HCT116 (cell line): ENCODE measurements around the gene ITGA2B. TPM values are rescaled to one million over a fixed set of nuclear protein-coding genes. Genes with fewer than 3 reads are reported as not detected.

Experiments
- ATAC-seq: fragments of 200-7000 bp; cut with Tn5 transposase; 2 replicates; pipeline ENCODE4 v1.9.1; 2020; ENCODE audit warnings: mild to moderate bottlenecking, moderate library complexity
- BruUV-seq: library from RNA; stranded (reverse); fragments of 400-500 nt; replicated peaks from 2 replicates; lab custom pipeline; 2021; lab: Mats Ljungman, UMichigan
- CTCF ChIA-PET: fragments of 300-600 bp; sonication (Branson Sonifier 250); formaldehyde crosslinking; loops from one replicate; lab custom pipeline; 2021; ENCODE audit warnings: antibody characterized with exemption; lab: Charles Lee
- POLR2A ChIA-PET: fragments of 300-600, 350-600 bp; sonication (Branson Sonifier 250); formaldehyde crosslinking; loops from one replicate; lab custom pipeline; 2021; ENCODE audit warnings: antibody characterized with exemption; lab: Charles Lee
- RAD21 ChIA-PET, 2 experiments: fragments of 300-600 bp; sonication (Branson Sonifier 250); formaldehyde crosslinking; loops; one replicate each; lab custom pipeline; 2023; ENCODE audit warnings: low total read pairs in 2 of 2; ENCODE audit not compliant: uncharacterized antibody in 2 of 2, unreplicated experiment in 2 of 2, low non-redundant PET in 1 of 2; lab: Charles Lee
- DNase-seq: peaks from one replicate; pipeline ENCODE4 v3.0.0-alpha.2; 2010; ENCODE audit warnings: low read depth, low spot score
- H2AFZ ChIP-seq: fragments of 200-600 bp; shearing (Covaris generic), sonication (generic); 2 replicates; pipeline ENCODE4 v1.6.1; 2017; ENCODE audit warnings: low read depth, mixed run types, mixed read lengths, antibody characterized with exemption, low read length; ENCODE audit not compliant: poor library complexity, severe bottlenecking
- H3K27ac ChIP-seq: 2 replicates; pipeline ENCODE4 v1.5.1; 2012; ENCODE audit warnings: low read depth, low read length
- H3K27me3 ChIP-seq: fragments of 200-600 bp; sonication (generic); 2 replicates; pipeline ENCODE4 v1.6.1; 2016; ENCODE audit warnings: mixed run types, low read length, mixed read lengths; ENCODE audit not compliant: insufficient read depth
- H3K36me3 ChIP-seq, 2 experiments: fragments of 200-500 bp in 1 of 2; fragments of 200-600 bp in 1 of 2; sonication (Bioruptor generic) in 1 of 2; sonication (generic) in 1 of 2; 2 replicates each; pipeline versions ENCODE4 v1.5.1 to v1.6.1; 2014 to 2016; ENCODE audit warnings: low read length in 2 of 2, inconsistent platforms in 1 of 2, mixed read lengths in 1 of 2, mixed run types in 1 of 2; ENCODE audit not compliant: insufficient read depth in 2 of 2, control insufficient read depth in 1 of 2
- H3K4me1 ChIP-seq, 2 experiments: fragments of 200-600 bp in 1 of 2; sonication (generic) in 1 of 2; 2 replicates each; pipeline versions ENCODE4 v1.5.1 to v1.6.1; 2012 to 2017; ENCODE audit warnings: low read length in 2 of 2, inconsistent platforms in 1 of 2, mild to moderate bottlenecking in 1 of 2, mixed read lengths in 1 of 2, mixed run types in 1 of 2, moderate library complexity in 1 of 2; ENCODE audit not compliant: insufficient read depth in 2 of 2, control insufficient read depth in 1 of 2
- H3K4me2 ChIP-seq: fragments of 200-600 bp; sonication (generic); 2 replicates; pipeline ENCODE4 v1.6.1; 2017; ENCODE audit warnings: mixed run types, low read length, mixed read lengths
- H3K4me3 ChIP-seq, 2 experiments: fragments of 200-600 bp in 1 of 2; sonication (generic) in 1 of 2; replicated peaks in 1 of 2; 2 replicates each; pipeline ENCODE4 v1.5.1; 2011 to 2016; ENCODE audit warnings: low read length in 2 of 2, control low read depth in 1 of 2, low read depth in 1 of 2, mild to moderate bottlenecking in 1 of 2, mixed read lengths in 1 of 2, mixed run types in 1 of 2
- H3K79me2 ChIP-seq: fragments of 200-600 bp; sonication (generic); 2 replicates; pipeline ENCODE4 v1.6.1; 2017; ENCODE audit warnings: mild to moderate bottlenecking, mixed run types, low read length, moderate library complexity, mixed read lengths; ENCODE audit not compliant: insufficient read depth
- H3K9ac ChIP-seq: fragments of 200-600 bp; sonication (generic); 2 replicates; pipeline ENCODE4 v1.6.1; 2016; ENCODE audit warnings: low read length, mixed read lengths
- H3K9me2 ChIP-seq: fragments of 200-600 bp; sonication (generic), shearing (Covaris generic); 2 replicates; pipeline ENCODE4 v1.6.1; 2017; ENCODE audit warnings: mixed run types, mild to moderate bottlenecking, moderate library complexity; ENCODE audit not compliant: insufficient read depth
- H3K9me3 ChIP-seq, 2 experiments: fragments of 200-500 bp in 1 of 2; fragments of 200-600 bp in 1 of 2; sonication (Bioruptor generic) in 1 of 2; sonication (generic) in 1 of 2; 2 replicates each; pipeline ENCODE4 v1.6.1; 2014 to 2017; ENCODE audit warnings: low read length in 2 of 2, mixed read lengths in 2 of 2, inconsistent platforms in 1 of 2, low read depth in 1 of 2, mild to moderate bottlenecking in 1 of 2, mixed run types in 1 of 2, moderate library complexity in 1 of 2; ENCODE audit not compliant: control insufficient read depth in 1 of 2, insufficient read depth in 1 of 2
- H4K20me1 ChIP-seq: fragments of 200-600 bp; sonication (generic), shearing (Covaris generic); 2 replicates; pipeline ENCODE4 v1.6.1; 2017; ENCODE audit warnings: mixed run types, mild to moderate bottlenecking, moderate library complexity; ENCODE audit not compliant: insufficient read depth
- ATF3 ChIP-seq: IDR thresholded peaks from 2 replicates; pipeline ENCODE4 v1.6.1; 2012
- CBX3 ChIP-seq: IDR thresholded peaks from 2 replicates; pipeline ENCODE4 v1.6.1; 2012; ENCODE audit warnings: low read depth
- EGR1 ChIP-seq: IDR thresholded peaks from 2 replicates; pipeline ENCODE4 v1.6.1; 2012; ENCODE audit warnings: low read depth
- ELF1 ChIP-seq: IDR thresholded peaks from 2 replicates; pipeline ENCODE4 v1.6.1; 2012; ENCODE audit warnings: low read depth, borderline replicate concordance
- EZH2phosphoT487 ChIP-seq: fragments of 200-600 bp; IDR thresholded peaks from 2 replicates; pipeline ENCODE4 v1.6.1; 2018; ENCODE audit warnings: antibody characterized with exemption, borderline replicate concordance
- JUND ChIP-seq: IDR thresholded peaks from 2 replicates; pipeline ENCODE4 v1.6.1; 2012
- POLR2A ChIP-seq: IDR thresholded peaks from 2 replicates; pipeline ENCODE4 v1.7.0; 2011; ENCODE audit warnings: borderline replicate concordance; ENCODE audit not compliant: insufficient read depth, insufficient read length; ENCODE audit errors: extremely low read depth
- POLR2AphosphoS5 ChIP-seq: IDR thresholded peaks from 2 replicates; pipeline ENCODE4 v1.6.1; 2011; ENCODE audit warnings: mild to moderate bottlenecking, low read depth, low read length, moderate library complexity
- RAD21 ChIP-seq: IDR thresholded peaks from 2 replicates; pipeline ENCODE4 v1.6.1; 2012; ENCODE audit warnings: low read depth, mild to moderate bottlenecking
- REST ChIP-seq: IDR thresholded peaks from 2 replicates; pipeline ENCODE4 v1.6.1; 2012; ENCODE audit warnings: low read depth
- SIN3A ChIP-seq: IDR thresholded peaks from 2 replicates; pipeline ENCODE4 v1.6.1; 2012; ENCODE audit warnings: low read depth
- SP1 ChIP-seq: IDR thresholded peaks from 2 replicates; pipeline ENCODE4 v1.6.1; 2012; ENCODE audit warnings: low read depth
- SRF ChIP-seq: IDR thresholded peaks from 2 replicates; pipeline ENCODE4 v1.6.1; 2012; ENCODE audit warnings: low read depth
- TCF7L2 ChIP-seq: IDR thresholded peaks from 2 replicates; pipeline ENCODE4 v1.7.0; 2011; ENCODE audit warnings: borderline replicate concordance, inconsistent platforms; ENCODE audit not compliant: insufficient read depth, insufficient read length; ENCODE audit errors: extremely low read depth
- YY1 ChIP-seq: IDR thresholded peaks from 2 replicates; pipeline ENCODE4 v1.6.1; 2011; ENCODE audit warnings: low read length, low read depth, moderate library complexity, mild to moderate bottlenecking; ENCODE audit not compliant: insufficient replicate concordance; ENCODE audit errors: extremely low read depth
- ZFX ChIP-seq: fragments of 450-650 bp; IDR thresholded peaks from 2 replicates; pipeline ENCODE4 v1.6.1; 2017
- intact Hi-C: fragments of 100-400 bp; cut with micrococcal nuclease; formaldehyde crosslinking; loops from 2 replicates; pipeline ENCODE4 v1.10.0; 2022
- total RNA-seq: library from RNA; stranded (reverse); gene quantifications from one replicate; pipeline ENCODE4 v1.2.1, GENCODE V29; 2021; ENCODE audit not compliant: unreplicated experiment
- TF ChIP-seq, protein P1 (sequence below): IDR thresholded peaks from 2 replicates; pipeline ENCODE4 v1.6.1; 2012

ITGA2B gene
- total RNA-seq, 1 experiment from 2014 or later: 7.6 TPM

- Histone ChIP-seq H3K79me2 (no peaks in the 10 kb centered on the region), H3K4me3 (no peak overlapping the region), H3K27me3 (no peaks in the 10 kb centered on the region), H3K9me2 (no peaks in the 10 kb centered on the region), H3K4me1 (peaks cover 3 to 17% of the 10 kb centered on the region in 2 experiments; a peak in 3 of 4 replicates), H3K4me2 (no peak overlapping the region), H4K20me1 (no peaks in the 10 kb centered on the region), H3K9ac (no peak overlapping the region), H3K9me3 (no peaks in the 10 kb centered on the region), H3K36me3 (no peaks in the 10 kb centered on the region), H2AFZ (no peak overlapping the region), H3K27ac (no peak overlapping the region)
- no peak for ATAC-seq
- no peak for DNase-seq
- RAD21 ChIA-PET: no interaction called here
- intact Hi-C loops: no loop called here
- CTCF ChIA-PET: no interaction called here
- no TSS peak for BruUV-seq
- TF ChIP-seq EZH2phosphoT487 (no peak), SIN3A (no peak), SP1 (no peak), ZFX (no peak), POLR2AphosphoS5 (no peak), CBX3 (no peak), EGR1 (no peak), YY1 (no peak), ATF3 (no peak), ELF1 (no peak)
- POLR2A ChIA-PET: no interaction called here
These were observed 54.7 kb downstream of the ITGA2B start for GRCh38 chr17:44334727-44335126.

DNA sequence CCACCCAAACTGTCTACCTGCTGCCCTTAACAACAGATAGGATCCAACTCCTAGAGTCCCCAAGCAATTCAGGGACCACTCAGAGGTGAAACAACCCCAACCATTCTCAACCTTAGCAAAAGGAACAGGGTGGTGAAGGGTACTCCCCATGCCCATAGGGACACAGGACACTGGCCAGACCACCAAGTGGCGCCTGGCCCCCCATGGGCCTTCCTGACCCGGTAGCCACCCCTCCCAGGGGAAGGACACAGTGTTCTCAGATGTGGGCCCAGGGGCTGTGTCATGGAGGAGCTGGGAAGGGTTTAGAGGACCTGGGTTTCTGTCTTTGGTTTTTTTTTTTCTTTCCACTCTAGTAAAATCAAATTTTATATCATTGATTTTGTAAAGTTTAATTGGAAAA lies 55.1 kb downstream of the ITGA2B start:
- Histone ChIP-seq H3K4me1 (peaks cover 3 to 17% of the 10 kb centered on the region in 2 experiments; a peak in 3 of 4 replicates), H3K27me3 (no peaks in the 10 kb centered on the region), H3K79me2 (no peaks in the 10 kb centered on the region), H3K9ac (no peak overlapping the region), H3K36me3 (no peaks in the 10 kb centered on the region), H4K20me1 (no peaks in the 10 kb centered on the region), H3K4me2 (no peak overlapping the region), H3K9me2 (no peaks in the 10 kb centered on the region), H3K27ac (no peak overlapping the region), H3K4me3 (no peak overlapping the region), H2AFZ (no peak overlapping the region), H3K9me3 (no peaks in the 10 kb centered on the region)
- BruUV-seq: no TSS peak
- ChIA-PET CTCF (no interaction called here), POLR2A (no interaction called here), RAD21 (no interaction called here)
- DNase-seq (no peak), ATAC-seq (no peak)
- intact Hi-C loops: no loop called here
- TF ChIP-seq REST (no peak), ZFX (no peak), SRF (no peak), RAD21 (no peak), JUND (no peak), POLR2A (no peak), TCF7L2 (no peak), EZH2phosphoT487 (no peak), YY1 (no peak)
- TF ChIP-seq, protein P1, sequence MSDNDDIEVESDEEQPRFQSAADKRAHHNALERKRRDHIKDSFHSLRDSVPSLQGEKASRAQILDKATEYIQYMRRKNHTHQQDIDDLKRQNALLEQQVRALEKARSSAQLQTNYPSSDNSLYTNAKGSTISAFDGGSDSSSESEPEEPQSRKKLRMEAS: no peak
